Natural killer cell (primary cell): ENCODE measurements around the gene ZNF787. TPM values are rescaled to one million over a fixed set of nuclear protein-coding genes. Genes with fewer than 3 reads are reported as not detected.

ENCODE experiments used
- ATAC-seq, 3 donors: fragments of 150-1000 bp in 2 of 3; fragments of 200-7000 bp in 1 of 3; cut with Tn5 transposase; 1 replicate in 1 of 3; 2 replicates in 2 of 3; pipeline ENCODE4 v1.10.0; 2021; ENCODE audit warnings: mild to moderate bottlenecking in 2 of 3, moderate library complexity in 2 of 3
- DNase-seq, 2 donors: peaks; one replicate each; pipeline versions ENCODE4 v3.0.0 to v3.0.0-alpha.2; 2013 to 2021; ENCODE audit warnings: mixed read lengths in 1 of 2
- H3K27ac ChIP-seq: one replicate; pipeline ENCODE4 v1.5.1; 2013; ENCODE audit warnings: mild to moderate bottlenecking, low read length
- H3K27me3 ChIP-seq: one replicate; pipeline ENCODE4 v1.6.1; 2013; ENCODE audit warnings: low read length; ENCODE audit not compliant: control insufficient read depth, insufficient read depth
- H3K36me3 ChIP-seq: one replicate; pipeline ENCODE4 v1.6.1; 2013; ENCODE audit warnings: low read length; ENCODE audit not compliant: control insufficient read depth, insufficient read depth
- H3K4me1 ChIP-seq: one replicate; pipeline ENCODE4 v1.6.1; 2013; ENCODE audit warnings: low read length; ENCODE audit not compliant: control insufficient read depth, insufficient read depth
- H3K4me3 ChIP-seq: one replicate; pipeline ENCODE4 v1.5.1; 2013; ENCODE audit warnings: low read length
- H3K9me3 ChIP-seq: one replicate; pipeline ENCODE4 v1.6.1; 2013; ENCODE audit warnings: low read length; ENCODE audit not compliant: control insufficient read depth, insufficient read depth
- H3K27ac Mint-ChIP-seq, 2 donors: one replicate each; pipeline ENCODE4 v1.8.0; 2022; ENCODE audit warnings: mild to moderate bottlenecking in 2 of 2, mixed read lengths in 2 of 2, moderate library complexity in 1 of 2
- H3K27me3 Mint-ChIP-seq, 2 donors: one replicate each; pipeline ENCODE4 v1.8.0; 2022; ENCODE audit warnings: low read depth in 2 of 2, mixed read lengths in 2 of 2
- H3K36me3 Mint-ChIP-seq: one replicate; pipeline ENCODE4 v1.8.0; 2022; ENCODE audit warnings: mixed read lengths
- H3K4me1 Mint-ChIP-seq, 2 donors: one replicate each; pipeline ENCODE4 v1.8.0; 2022; ENCODE audit warnings: mixed read lengths in 2 of 2
- H3K4me3 Mint-ChIP-seq: one replicate; pipeline ENCODE4 v1.8.0; 2022; ENCODE audit warnings: mild to moderate bottlenecking, moderate library complexity, mixed read lengths
- H3K9me3 Mint-ChIP-seq, 2 donors: one replicate each; pipeline ENCODE4 v1.8.0; 2022; ENCODE audit warnings: mixed read lengths in 2 of 2
- WGBS: methylation state at CpG from one replicate; pipeline ENCODE4 v1.1.7; 2013; ENCODE audit warnings: missing lambda C conversion rate; ENCODE audit not compliant: insufficient coverage; 5-methylcytosine and 5-hydroxymethylcytosine counted together
- intact Hi-C: fragments of 100-400 bp; cut with micrococcal nuclease; formaldehyde crosslinking; loops from one replicate; pipeline ENCODE4 v1.14.2; 2022
- total RNA-seq, 4 donors: library from RNA; stranded (reverse); fragments of 120-200 nt in 1 of 4; gene quantifications; one replicate each; pipeline versions ENCODE4 v1.2.3 to v1.2.4, GENCODE V29; 2013 to 2022
- TF ChIP-seq, protein P1 (sequence below): fragments of 200-600 bp; IDR thresholded peaks from one replicate; pipeline ENCODE4 v1.8.0; 2022; ENCODE audit warnings: antibody characterized with exemption

Gene ZNF787
- total RNA-seq, 3 donors from 2014 or later (not counting 1 experiment from before 2014, with no cell fraction given), result 23.9 to 42.0 (median 36.9) TPM

DNA sequence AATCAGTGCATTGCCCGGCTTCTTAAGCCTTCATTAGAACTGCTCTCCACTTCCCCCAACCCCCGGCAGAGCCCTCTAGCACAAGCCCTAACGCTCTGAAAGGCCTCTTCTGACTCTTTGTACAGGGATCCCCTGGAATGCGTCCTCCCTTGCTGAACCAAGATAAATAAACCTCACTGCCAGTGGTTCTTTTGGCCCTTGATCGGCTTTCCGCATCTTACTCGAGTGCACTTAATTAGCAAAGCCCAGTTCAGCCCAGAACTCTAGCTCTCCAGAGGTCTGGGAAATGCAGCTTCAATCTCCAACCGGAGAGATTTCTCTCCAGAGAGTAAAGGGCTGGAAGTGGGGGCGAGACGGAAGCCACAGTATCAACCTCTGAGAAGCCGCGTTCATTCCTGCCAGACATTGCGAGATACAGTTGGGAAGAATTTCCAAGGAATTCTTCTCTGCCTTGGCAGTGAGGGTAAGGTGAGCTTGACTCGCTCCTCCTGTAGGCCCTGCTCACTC is 11.3 kb upstream of the ZNF787 start:
- Histone ChIP-seq H3K4me1 (peaks cover 6% of the 10 kb centered on the region), H3K4me3 (no peak overlapping the region), H3K36me3 (no peaks in the 10 kb centered on the region), H3K27me3 (no peaks in the 10 kb centered on the region), H3K27ac (no peak overlapping the region), H3K9me3 (no peaks in the 10 kb centered on the region)
- intact Hi-C loops, result no loop called here
- TF ChIP-seq, protein P1, sequence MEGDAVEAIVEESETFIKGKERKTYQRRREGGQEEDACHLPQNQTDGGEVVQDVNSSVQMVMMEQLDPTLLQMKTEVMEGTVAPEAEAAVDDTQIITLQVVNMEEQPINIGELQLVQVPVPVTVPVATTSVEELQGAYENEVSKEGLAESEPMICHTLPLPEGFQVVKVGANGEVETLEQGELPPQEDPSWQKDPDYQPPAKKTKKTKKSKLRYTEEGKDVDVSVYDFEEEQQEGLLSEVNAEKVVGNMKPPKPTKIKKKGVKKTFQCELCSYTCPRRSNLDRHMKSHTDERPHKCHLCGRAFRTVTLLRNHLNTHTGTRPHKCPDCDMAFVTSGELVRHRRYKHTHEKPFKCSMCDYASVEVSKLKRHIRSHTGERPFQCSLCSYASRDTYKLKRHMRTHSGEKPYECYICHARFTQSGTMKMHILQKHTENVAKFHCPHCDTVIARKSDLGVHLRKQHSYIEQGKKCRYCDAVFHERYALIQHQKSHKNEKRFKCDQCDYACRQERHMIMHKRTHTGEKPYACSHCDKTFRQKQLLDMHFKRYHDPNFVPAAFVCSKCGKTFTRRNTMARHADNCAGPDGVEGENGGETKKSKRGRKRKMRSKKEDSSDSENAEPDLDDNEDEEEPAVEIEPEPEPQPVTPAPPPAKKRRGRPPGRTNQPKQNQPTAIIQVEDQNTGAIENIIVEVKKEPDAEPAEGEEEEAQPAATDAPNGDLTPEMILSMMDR, result no peak
- H3K4me1 Mint-ChIP-seq, result no peaks in the 10 kb centered on the region
- no peak for DNase-seq
- H3K27me3 Mint-ChIP-seq, result no peaks in the 10 kb centered on the region
- no peaks in the 10 kb centered on the region for H3K9me3 Mint-ChIP-seq
- no peak for ATAC-seq
- no peak overlapping the region for H3K27ac Mint-ChIP-seq
- WGBS, result 90% methylated on average over 14 of the region's 14 CpGs
- H3K36me3 Mint-ChIP-seq, result no peaks in the 10 kb centered on the region
- no peak overlapping the region for H3K4me3 Mint-ChIP-seq

DNA sequence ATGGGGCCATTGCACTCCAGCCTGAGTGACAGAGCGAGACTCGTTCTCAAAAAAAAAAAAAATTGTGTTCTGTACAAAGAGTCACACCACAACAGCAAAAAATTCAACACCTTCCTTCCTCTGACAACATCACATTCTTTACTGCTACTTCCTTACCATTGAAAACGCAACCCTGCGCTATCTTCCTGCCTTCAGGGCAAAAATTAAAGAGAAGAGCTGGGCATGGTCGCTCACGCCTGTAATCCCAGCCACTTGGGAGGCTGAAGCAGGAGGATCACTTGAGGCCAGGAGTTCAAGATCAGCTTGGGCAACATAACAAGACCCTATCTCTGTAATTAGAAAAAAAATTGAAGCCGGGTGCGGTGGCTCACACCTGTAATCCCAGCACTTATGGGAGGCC is 10.6 kb upstream of the ZNF787 start:
- Mint-ChIP-seq H3K4me3 (no peak overlapping the region), H3K4me1 (no peaks in the 10 kb centered on the region), H3K9me3 (no peaks in the 10 kb centered on the region), H3K36me3 (no peaks in the 10 kb centered on the region), H3K27me3 (no peaks in the 10 kb centered on the region), H3K27ac (no peak overlapping the region)
- TF ChIP-seq, protein P1, result no peak
- peaks cover 6% of the 10 kb centered on the region for H3K4me1 ChIP-seq
- 86% methylated on average over 6 of the region's 8 CpGs for WGBS
- no peak overlapping the region for H3K4me3 ChIP-seq
- H3K27me3 ChIP-seq, result no peaks in the 10 kb centered on the region
- H3K9me3 ChIP-seq, result no peaks in the 10 kb centered on the region
- DNase-seq (no peak), ATAC-seq (no peak)
- no peak overlapping the region for H3K27ac ChIP-seq
- H3K36me3 ChIP-seq, result no peaks in the 10 kb centered on the region
- intact Hi-C loops, result no loop called here

DNA sequence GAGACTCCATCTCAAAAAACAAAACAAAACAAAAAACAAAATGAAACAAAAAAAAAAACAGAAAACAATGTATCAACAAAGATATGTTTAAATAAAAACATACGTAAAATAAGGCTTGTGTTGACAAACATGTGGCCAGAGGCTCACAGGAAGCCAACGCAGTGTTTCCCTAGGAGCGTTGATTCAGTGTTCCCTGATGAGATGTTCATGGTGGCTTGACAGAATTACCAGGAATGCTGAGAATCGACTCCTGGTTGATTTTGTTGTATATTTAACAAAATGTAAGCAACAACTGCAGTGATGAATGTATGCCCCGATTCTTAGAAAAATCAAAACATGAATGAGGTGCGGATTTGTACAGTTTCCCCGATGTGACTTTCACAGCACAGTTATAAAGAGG is 8.9 kb upstream of the ZNF787 start:
- H3K27me3 Mint-ChIP-seq, result no peaks in the 10 kb centered on the region
- H3K36me3 ChIP-seq, result no peaks in the 10 kb centered on the region
- no peaks in the 10 kb centered on the region for H3K4me1 Mint-ChIP-seq
- H3K27me3 ChIP-seq, result no peaks in the 10 kb centered on the region
- TF ChIP-seq, protein P1, result no peak
- ATAC-seq (no peak), DNase-seq (no peak)
- no peak overlapping the region for H3K27ac Mint-ChIP-seq
- no peak overlapping the region for H3K27ac ChIP-seq
- H3K4me3 ChIP-seq, result no peak overlapping the region
- intact Hi-C loops, result no loop called here
- peaks cover 6% of the 10 kb centered on the region for H3K4me1 ChIP-seq
- H3K36me3 Mint-ChIP-seq, result no peaks in the 10 kb centered on the region
- H3K9me3 ChIP-seq, result no peaks in the 10 kb centered on the region
- WGBS, result 90% methylated on average over 7 of the region's 7 CpGs
- no peaks in the 10 kb centered on the region for H3K9me3 Mint-ChIP-seq
- H3K4me3 Mint-ChIP-seq, result no peak overlapping the region

- Mint-ChIP-seq H3K4me3 (no peak overlapping the region), H3K36me3 (no peaks in the 10 kb centered on the region), H3K4me1 (no peaks in the 10 kb centered on the region), H3K9me3 (no peaks in the 10 kb centered on the region), H3K27me3 (no peaks in the 10 kb centered on the region), H3K27ac (no peak overlapping the region)
- Histone ChIP-seq H3K4me3 (no peak overlapping the region), H3K9me3 (no peaks in the 10 kb centered on the region), H3K27ac (no peak overlapping the region), H3K27me3 (no peaks in the 10 kb centered on the region), H3K4me1 (no peaks in the 10 kb centered on the region), H3K36me3 (no peaks in the 10 kb centered on the region)
- DNase-seq, result no peak
- TF ChIP-seq, protein P1, result no peak
- intact Hi-C loops, result no loop called here
- no peak for ATAC-seq
- WGBS, result 88% methylated on average over 19 of the region's 19 CpGs
These were observed 6.1 kb upstream of the ZNF787 start for GRCh38 chr19:56126983-56127780.
